GM08714 (cell line): ENCODE results near the gene IGFL4.

ENCODE experiments used
- H3K4me3 ChIP-seq: fragments of 200-500 bp; sonication (Bioruptor generic); 2 replicates; pipeline ENCODE4 v1.5.1; 2014; ENCODE audit warnings: mild to moderate bottlenecking, low read length, inconsistent platforms
- ZNF274 ChIP-seq: IDR thresholded peaks from 2 replicates; pipeline ENCODE4 v1.6.1; 2012; ENCODE audit warnings: mild to moderate bottlenecking, low read depth, low read length

IGFL4 gene

GRCh38 chr19:46020819-46021125 is 20.0 kb downstream of the IGFL4 start:
- no peak overlapping the region for H3K4me3 ChIP-seq
- TF ChIP-seq ZNF274: no peak

- H3K4me3 ChIP-seq: no peak overlapping the region
- TF ChIP-seq ZNF274: no peak
Measured at GRCh38 chr19:46019270-46019669, 21.5 kb downstream of the IGFL4 start.

GRCh38 chr19:46018729-46019251 is 22.0 kb downstream of the IGFL4 start:
- TF ChIP-seq ZNF274: no peak
- H3K4me3 ChIP-seq: no peak overlapping the region

- TF ChIP-seq ZNF274: no peak
- H3K4me3 ChIP-seq: no peak overlapping the region
Measured at GRCh38 chr19:46017874-46018675, 22.7 kb downstream of the IGFL4 start.

- no peak for TF ChIP-seq ZNF274
- H3K4me3 ChIP-seq: no peak overlapping the region
Measured at GRCh38 chr19:46017095-46017429, 23.7 kb downstream of the IGFL4 start.

- H3K4me3 ChIP-seq: peak overlapping the region; percentile 37; the same call in 1 of the 2 replicates
- TF ChIP-seq ZNF274: no peak
Measured at GRCh38 chr19:46016426-46017094, 24.2 kb downstream of the IGFL4 start.

GRCh38 chr19:46015687-46016425 is 24.9 kb downstream of the IGFL4 start:
- peak overlapping the region; percentile 37; the same call in 1 of the 2 replicates for H3K4me3 ChIP-seq
- TF ChIP-seq ZNF274: no peak

GRCh38 chr19:46014941-46015686 is 25.7 kb downstream of the IGFL4 start:
- no peak overlapping the region; the same call in 1 of the 2 replicates for H3K4me3 ChIP-seq
- TF ChIP-seq ZNF274: no peak

- TF ChIP-seq ZNF274: no peak
- no peak overlapping the region for H3K4me3 ChIP-seq
Measured at GRCh38 chr19:46014534-46014933, 26.3 kb downstream of the IGFL4 start.

GRCh38 chr19:46009530-46010510 is 31.0 kb downstream of the IGFL4 start:
- H3K4me3 ChIP-seq: no peak overlapping the region
- no peak for TF ChIP-seq ZNF274

GRCh38 chr19:46006411-46006810 is 34.4 kb downstream of the IGFL4 start:
- no peak overlapping the region for H3K4me3 ChIP-seq
- TF ChIP-seq ZNF274: no peak

GRCh38 chr19:46002678-46003275 is 38.0 kb downstream of the IGFL4 start:
- TF ChIP-seq ZNF274: no peak
- H3K4me3 ChIP-seq: no peak overlapping the region
